H9 (cell line): ENCODE data around the gene EHMT2. TPM values are rescaled to one million over a fixed set of nuclear protein-coding genes. Genes with fewer than 3 reads are reported as not detected.

Experiments used
- DNase-seq: peaks from one replicate; pipeline ENCODE4 v3.0.0-alpha.2; 2017
- H2AFZ ChIP-seq: one replicate; pipeline ENCODE4 v1.6.1; 2013; ENCODE audit warnings: mild to moderate bottlenecking, low read length, control low read depth, moderate library complexity
- H2AK5ac ChIP-seq: 2 replicates; pipeline ENCODE4 v1.6.1; 2013; ENCODE audit warnings: low read length, control low read depth, mixed read lengths; ENCODE audit not compliant: insufficient read length
- H2BK120ac ChIP-seq: one replicate; pipeline ENCODE4 v1.6.1; 2013; ENCODE audit warnings: low read depth, mild to moderate bottlenecking, low read length, control low read depth, inconsistent platforms; ENCODE audit not compliant: poor library complexity, severe bottlenecking
- H2BK12ac ChIP-seq: 2 replicates; pipeline ENCODE4 v1.6.1; 2013; ENCODE audit warnings: low read length, control low read depth, mixed read lengths, low read depth; ENCODE audit not compliant: insufficient read length
- H2BK15ac ChIP-seq: 2 replicates; pipeline ENCODE4 v1.6.1; 2013; ENCODE audit warnings: low read depth, low read length, control low read depth
- H2BK20ac ChIP-seq: one replicate; pipeline ENCODE4 v1.6.1; 2013; ENCODE audit warnings: low read depth, mild to moderate bottlenecking, low read length, control low read depth, inconsistent platforms; ENCODE audit not compliant: poor library complexity, severe bottlenecking
- H2BK5ac ChIP-seq: 2 replicates; pipeline ENCODE4 v1.6.1; 2013; ENCODE audit warnings: low read length, control low read depth, mixed read lengths; ENCODE audit not compliant: insufficient read length
- H3K14ac ChIP-seq: 2 replicates; pipeline ENCODE4 v1.6.1; 2013; ENCODE audit warnings: low read length, control low read depth; ENCODE audit not compliant: insufficient read depth
- H3K18ac ChIP-seq: 2 replicates; pipeline ENCODE4 v1.6.1; 2013; ENCODE audit warnings: low read depth, mild to moderate bottlenecking, mixed read lengths, low read length, control low read depth; ENCODE audit not compliant: insufficient read length
- H3K23ac ChIP-seq: 2 replicates; pipeline ENCODE4 v1.6.1; 2013; ENCODE audit warnings: low read length, control low read depth, mixed read lengths, low read depth; ENCODE audit not compliant: insufficient read length
- H3K23me2 ChIP-seq: 2 replicates; pipeline ENCODE4 v1.6.1; 2013; ENCODE audit warnings: low read depth, mild to moderate bottlenecking, mixed read lengths, low read length, control low read depth; ENCODE audit not compliant: insufficient read length, poor library complexity, severe bottlenecking
- H3K27ac ChIP-seq: 2 replicates; pipeline ENCODE4 v1.5.1; 2013; ENCODE audit warnings: low read length, control low read depth, mixed read lengths, low read depth; ENCODE audit not compliant: insufficient read length
- H3K27me3 ChIP-seq: 2 replicates; pipeline ENCODE4 v1.6.1; 2013; ENCODE audit warnings: low read length, control low read depth, inconsistent platforms; ENCODE audit not compliant: insufficient read depth
- H3K4ac ChIP-seq: 2 replicates; pipeline ENCODE4 v1.6.1; 2013; ENCODE audit warnings: low read depth, mild to moderate bottlenecking, control low read depth, inconsistent platforms, low read length, moderate library complexity
- H3K4me1 ChIP-seq: 2 replicates; pipeline ENCODE4 v1.6.1; 2013; ENCODE audit warnings: low read length, control low read depth, inconsistent platforms; ENCODE audit not compliant: insufficient read depth
- H3K4me2 ChIP-seq: 2 replicates; pipeline ENCODE4 v1.6.1; 2013; ENCODE audit warnings: low read length, control low read depth, mixed read lengths; ENCODE audit not compliant: insufficient read length, insufficient read depth
- H3K56ac ChIP-seq: 2 replicates; pipeline ENCODE4 v1.6.1; 2013; ENCODE audit warnings: low read depth, mild to moderate bottlenecking, mixed read lengths, low read length, control low read depth; ENCODE audit not compliant: insufficient read length
- H3K79me1 ChIP-seq: 2 replicates; pipeline ENCODE4 v1.6.1; 2013; ENCODE audit warnings: low read depth, mild to moderate bottlenecking, moderate library complexity, low read length, control low read depth, inconsistent platforms; ENCODE audit not compliant: insufficient read depth, poor library complexity, severe bottlenecking
- H3K79me2 ChIP-seq: 2 replicates; pipeline ENCODE4 v1.6.1; 2013; ENCODE audit warnings: low read length, control low read depth, inconsistent platforms; ENCODE audit not compliant: insufficient read depth
- H3K9ac ChIP-seq: 2 replicates; pipeline ENCODE4 v1.6.1; 2013; ENCODE audit warnings: low read length, control low read depth, mixed read lengths; ENCODE audit not compliant: insufficient read length; ENCODE audit errors: extremely low read depth
- H3K9me3 ChIP-seq: one replicate; pipeline ENCODE4 v1.6.1; 2013; ENCODE audit warnings: low read depth, low read length, inconsistent platforms; ENCODE audit not compliant: control insufficient read depth
- H3T11ph ChIP-seq: one replicate; pipeline ENCODE4 v1.6.1; 2013; ENCODE audit warnings: mild to moderate bottlenecking, low read length, control low read depth, inconsistent platforms
- H4K20me1 ChIP-seq: one replicate; pipeline ENCODE4 v1.6.1; 2013; ENCODE audit not compliant: control insufficient read depth, insufficient read length, insufficient read depth
- H4K5ac ChIP-seq: 2 replicates; pipeline ENCODE4 v1.6.1; 2013; ENCODE audit warnings: low read depth, mild to moderate bottlenecking, mixed read lengths, low read length, control low read depth; ENCODE audit not compliant: insufficient read length
- H4K8ac ChIP-seq: replicated peaks from 2 replicates; pipeline ENCODE4 v1.6.1; 2013; ENCODE audit warnings: low read length, control low read depth, mixed read lengths, low read depth; ENCODE audit not compliant: insufficient read length
- H4K91ac ChIP-seq: 2 replicates; pipeline ENCODE4 v1.6.1; 2013; ENCODE audit warnings: low read depth, mild to moderate bottlenecking, moderate library complexity, mixed read lengths, low read length, control low read depth; ENCODE audit not compliant: insufficient read length
- H3K27ac Mint-ChIP-seq, 3 experiments: 2 replicates in 2 of 3; 3 replicates in 1 of 3; pipeline ENCODE4 v1.8.0; 2020 to 2021; ENCODE audit warnings: mixed read lengths in 3 of 3, mild to moderate bottlenecking in 1 of 3, moderate library complexity in 1 of 3
- H3K27me3 Mint-ChIP-seq: 2 replicates; pipeline ENCODE4 v1.8.0; 2021; ENCODE audit warnings: low read depth, mild to moderate bottlenecking, moderate library complexity, mixed read lengths
- H3K36me3 Mint-ChIP-seq, 3 experiments: 2 replicates in 2 of 3; 3 replicates in 1 of 3; pipeline ENCODE4 v1.8.0; 2020 to 2021; ENCODE audit warnings: low read depth in 3 of 3, mixed read lengths in 3 of 3; ENCODE audit not compliant: insufficient read depth in 1 of 3
- H3K4me1 Mint-ChIP-seq, 2 experiments: 2 replicates each; pipeline ENCODE4 v1.8.0; 2020; ENCODE audit warnings: mixed read lengths in 2 of 2
- H3K4me3 Mint-ChIP-seq, 2 experiments: 2 replicates in 1 of 2; 3 replicates in 1 of 2; pipeline ENCODE4 v1.8.0; 2020 to 2021; ENCODE audit warnings: mild to moderate bottlenecking in 2 of 2, mixed read lengths in 2 of 2, moderate library complexity in 1 of 2
- H3K9me3 Mint-ChIP-seq, 2 experiments: 2 replicates in 1 of 2; 3 replicates in 1 of 2; pipeline ENCODE4 v1.8.0; 2020; ENCODE audit warnings: mild to moderate bottlenecking in 2 of 2, mixed read lengths in 2 of 2, moderate library complexity in 1 of 2
- CTCF ChIP-seq: fragments of 200-600 bp; sonication (generic); conservative IDR thresholded peaks from 3 replicates; pipeline ENCODE4 v1.8.0; 2021; ENCODE audit warnings: antibody characterized with exemption, mild to moderate bottlenecking
- WGBS: extraction: QIAGEN DNeasy Blood & Tissue Kit; methylation state at CpG from one replicate; pipeline ENCODE4 v1.1.7; 2013; ENCODE audit warnings: missing lambda C conversion rate, low lambda C conversion rate, mixed read lengths; ENCODE audit not compliant: insufficient read length; ENCODE audit errors: extremely low coverage; 5-methylcytosine and 5-hydroxymethylcytosine counted together
- total RNA-seq: library from RNA; stranded (reverse); gene quantifications from 2 replicates; pipeline ENCODE4 v1.2.1, GENCODE V29; 2021

The EHMT2 gene
- total RNA-seq, 1 experiment from 2014 or later: 124 TPM

- Histone ChIP-seq H2AK5ac (no peak overlapping the region), H2BK12ac (no peak overlapping the region), H3K23me2 (no peaks in the 10 kb centered on the region), H4K91ac (no peak overlapping the region), H4K8ac (no peak overlapping the region), H3K27me3 (no peaks in the 10 kb centered on the region), H2BK20ac (no peak overlapping the region), H4K5ac (no peak overlapping the region), H3K9ac (no peak overlapping the region), H3K18ac (no peak overlapping the region), H3K79me1 (no peaks in the 10 kb centered on the region), H3T11ph (no peak overlapping the region), H2BK5ac (no peak overlapping the region), H3K4me1 (peaks cover 3% of the 10 kb centered on the region; the same call in 1 of the 2 replicates), H3K56ac (no peak overlapping the region), H3K27ac (no peak overlapping the region), H2BK120ac (no peak overlapping the region), H2AFZ (no peak overlapping the region), H2BK15ac (no peak overlapping the region), H3K79me2 (no peaks in the 10 kb centered on the region), H3K23ac (no peak overlapping the region), H3K14ac (no peak overlapping the region), H4K20me1 (no peaks in the 10 kb centered on the region), H3K9me3 (no peaks in the 10 kb centered on the region), H3K4me2 (no peak overlapping the region), H3K4ac (no peak overlapping the region)
- H3K27ac Mint-ChIP-seq: peak overlapping the region in 2 of 3 experiments; percentile 56 to 67; a peak in 4 of 7 replicates
- no peak overlapping the region for H3K4me3 Mint-ChIP-seq
- WGBS: no CpG with 5 or more reads among the region's 16 CpGs
- H3K9me3 Mint-ChIP-seq: no peaks in the 10 kb centered on the region
- H3K36me3 Mint-ChIP-seq: no peaks in the 10 kb centered on the region
- DNase-seq: peak; percentile 64
- TF ChIP-seq CTCF: peak; percentile 45
- H3K4me1 Mint-ChIP-seq: peaks cover 10 to 29% of the 10 kb centered on the region in 2 experiments
- no peaks in the 10 kb centered on the region for H3K27me3 Mint-ChIP-seq
Observed at GRCh38 chr6:31870385-31870921, 27.0 kb downstream of the EHMT2 start.
